NCI-H1417 treated with DMSO at 0.1 percent for 48 hours (cell line): Measurements from ENCODE around the gene ELMO1.

Experiments used
- DNase-seq: peaks from one replicate; lab custom pipeline; 2025; lab: John Stamatoyannopoulos, UW

The ELMO1 gene

GRCh38 chr7:37344886-37345579 lies 103.6 kb downstream of the ELMO1 start:
- no peak for DNase-seq

GRCh38 chr7:37342688-37343471 lies 105.8 kb downstream of the ELMO1 start:
- DNase-seq: no peak

- DNase-seq: no peak
Measured at GRCh38 chr7:37342176-37342687, 106.4 kb downstream of the ELMO1 start.

- no peak for DNase-seq
Measured at GRCh38 chr7:37341033-37341630, 107.5 kb downstream of the ELMO1 start.

- no peak for DNase-seq
Measured at GRCh38 chr7:37338966-37339365, 109.7 kb downstream of the ELMO1 start.

GRCh38 chr7:37337522-37337921 lies 111.1 kb downstream of the ELMO1 start:
- DNase-seq: no peak

GRCh38 chr7:37336259-37336658 lies 112.4 kb downstream of the ELMO1 start:
- no peak for DNase-seq

GRCh38 chr7:37333075-37333474 lies 115.6 kb downstream of the ELMO1 start:
- no peak for DNase-seq

- DNase-seq: no peak
Measured at GRCh38 chr7:37332243-37333016, 116.2 kb downstream of the ELMO1 start.

GRCh38 chr7:37330775-37331174 lies 117.9 kb downstream of the ELMO1 start:
- DNase-seq: no peak

- DNase-seq: no peak
Measured at GRCh38 chr7:37329940-37330339, 118.7 kb downstream of the ELMO1 start.

GRCh38 chr7:37327288-37327687 lies 121.4 kb downstream of the ELMO1 start:
- DNase-seq: no peak

- DNase-seq: no peak
Measured at GRCh38 chr7:37323966-37324365, 124.7 kb downstream of the ELMO1 start.

GRCh38 chr7:37322831-37323230 lies 125.8 kb downstream of the ELMO1 start:
- no peak for DNase-seq

- DNase-seq: no peak
Measured at GRCh38 chr7:37320848-37321468, 127.7 kb downstream of the ELMO1 start.

GRCh38 chr7:37320140-37320847 lies 128.4 kb downstream of the ELMO1 start:
- DNase-seq: no peak

GRCh38 chr7:37318541-37318940 lies 130.1 kb downstream of the ELMO1 start:
- DNase-seq: no peak

- DNase-seq: no peak
Measured at GRCh38 chr7:37315772-37316715, 132.6 kb downstream of the ELMO1 start.

GRCh38 chr7:37312608-37313007 lies 136.1 kb downstream of the ELMO1 start:
- no peak for DNase-seq

GRCh38 chr7:37311355-37311754 lies 137.3 kb downstream of the ELMO1 start:
- no peak for DNase-seq
